GM21367 (cell line): Measurements from ENCODE around the gene CFAP97.
"Not testable (repeated sequence)": the region's sequence is repeated elsewhere in the genome, so short reads cannot be mapped to it uniquely, and the experiment has no call there.

Source experiments
- ATAC-seq: cut with Tn5 transposase; IDR thresholded peaks from one replicate; pipeline ENCODE4 v1.9.1; 2021; ENCODE audit not compliant: unreplicated experiment

The CFAP97 gene

DNA sequence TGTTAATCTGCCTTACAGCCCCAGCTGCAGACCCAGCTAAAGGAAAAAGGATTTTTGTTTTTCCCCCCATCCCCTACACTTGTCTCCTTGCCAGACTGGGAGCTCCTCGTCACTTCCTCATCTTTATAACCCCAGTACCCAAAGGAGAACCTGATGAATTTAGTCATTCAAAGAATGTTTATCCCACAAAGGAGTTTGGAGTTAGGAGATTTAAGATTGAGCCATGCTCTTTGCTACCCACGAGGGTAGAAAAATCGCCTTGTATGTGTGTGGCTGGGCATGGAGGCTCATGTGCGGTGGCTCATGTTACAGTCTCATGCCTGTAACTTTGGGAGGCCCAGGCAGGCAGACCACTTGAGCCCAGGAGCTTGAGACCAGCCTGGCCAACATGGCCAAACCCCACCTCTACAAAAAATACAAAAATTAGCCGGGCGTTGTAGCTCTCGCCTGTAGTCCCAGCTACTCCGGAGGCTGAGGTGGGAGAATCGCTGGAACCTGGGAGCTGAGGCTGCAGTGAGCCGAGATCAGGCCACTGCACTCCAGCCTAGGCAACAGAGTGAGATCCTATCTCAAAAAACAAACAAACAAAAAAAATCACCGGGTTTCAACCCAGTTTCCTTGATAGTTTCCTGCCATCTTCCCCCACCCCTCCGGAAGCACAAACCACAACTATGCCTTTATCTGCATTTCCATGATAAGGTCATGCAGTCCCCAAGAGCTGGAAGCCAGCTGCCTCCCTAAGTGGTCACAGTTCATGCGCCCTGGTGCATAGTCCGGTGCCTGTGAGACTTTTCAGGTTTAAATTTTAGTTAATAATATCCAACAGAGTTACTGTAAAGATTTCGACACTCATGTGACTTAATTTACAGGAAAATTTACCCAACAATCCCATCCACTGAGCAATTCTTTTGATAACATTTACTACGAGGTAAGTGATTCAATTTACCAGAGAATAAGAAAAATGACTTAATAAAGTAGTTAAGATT is 1.5 kb downstream of the CFAP97 start:
- ATAC-seq = no peak

GRCh38 chr4:185198189-185198588 is 5.6 kb downstream of the CFAP97 start:
- ATAC-seq = not testable (repeated sequence)

- ATAC-seq = no peak
These were observed 7.4 kb downstream of the CFAP97 start for GRCh38 chr4:185196437-185196836.

DNA sequence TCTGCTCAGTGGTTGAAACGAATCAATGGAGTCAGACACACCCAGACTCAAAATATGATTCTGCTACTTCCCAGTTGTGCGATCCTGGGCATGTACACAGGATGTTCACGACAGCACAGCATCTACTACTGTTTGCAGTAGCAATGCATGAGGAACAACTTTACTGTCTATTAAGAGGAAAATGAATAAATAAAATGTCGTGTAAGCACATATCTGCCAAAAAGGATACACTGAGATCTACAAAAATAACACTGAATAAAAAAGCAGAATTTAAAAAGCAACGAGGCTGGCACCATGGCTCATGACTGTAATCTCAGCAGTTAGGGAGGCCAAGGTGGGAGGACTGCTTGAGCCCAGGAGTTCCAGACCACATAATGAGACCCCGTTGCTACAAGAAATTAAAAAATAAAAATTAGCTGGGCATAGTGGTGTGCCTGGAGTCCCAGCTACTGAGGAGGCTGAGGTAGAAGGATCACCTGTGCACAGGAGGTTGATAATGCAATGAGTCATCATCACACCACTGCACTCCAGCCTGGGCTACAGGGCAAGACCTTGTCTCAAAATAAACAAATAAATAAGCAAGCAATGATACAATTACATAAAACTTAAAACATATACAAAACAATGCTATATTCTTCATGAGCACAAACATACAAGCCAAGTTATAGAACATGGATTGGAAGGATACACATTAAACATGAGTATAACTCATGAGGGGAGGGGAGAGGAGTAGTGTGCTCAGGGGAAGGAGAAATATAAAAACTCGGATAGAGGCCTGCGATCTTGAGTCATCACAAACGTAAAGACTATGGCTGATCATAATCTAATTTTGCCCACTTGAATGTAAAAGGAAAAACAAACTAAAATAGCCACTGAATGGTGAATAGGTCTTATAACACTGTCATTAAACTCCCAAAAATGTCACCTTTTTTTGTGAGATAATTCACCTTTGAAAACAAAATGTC is 8.6 kb downstream of the CFAP97 start:
- ATAC-seq = no peak

DNA sequence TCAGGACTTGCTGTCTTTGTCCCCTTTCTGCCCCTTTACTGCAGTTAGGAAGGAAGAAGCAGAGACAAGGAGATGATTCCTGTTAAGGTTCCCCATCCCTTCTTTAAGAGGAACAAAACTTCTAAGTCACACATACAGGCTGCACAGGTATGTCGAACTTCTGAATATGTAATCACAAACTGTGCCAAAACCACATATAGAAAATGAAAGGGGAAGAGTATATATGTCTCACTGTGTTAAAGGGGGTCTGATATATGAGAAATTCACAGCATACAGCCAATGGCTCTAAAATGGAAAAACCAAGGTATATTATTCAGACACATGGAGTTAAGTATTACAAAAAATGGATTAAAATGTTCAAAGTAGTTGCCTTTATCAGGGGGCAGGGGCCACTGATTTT is 11.7 kb downstream of the CFAP97 start:
- ATAC-seq = peak; percentile 88

GRCh38 chr4:185190306-185190856 is 13.4 kb downstream of the CFAP97 start:
- ATAC-seq = no peak

DNA sequence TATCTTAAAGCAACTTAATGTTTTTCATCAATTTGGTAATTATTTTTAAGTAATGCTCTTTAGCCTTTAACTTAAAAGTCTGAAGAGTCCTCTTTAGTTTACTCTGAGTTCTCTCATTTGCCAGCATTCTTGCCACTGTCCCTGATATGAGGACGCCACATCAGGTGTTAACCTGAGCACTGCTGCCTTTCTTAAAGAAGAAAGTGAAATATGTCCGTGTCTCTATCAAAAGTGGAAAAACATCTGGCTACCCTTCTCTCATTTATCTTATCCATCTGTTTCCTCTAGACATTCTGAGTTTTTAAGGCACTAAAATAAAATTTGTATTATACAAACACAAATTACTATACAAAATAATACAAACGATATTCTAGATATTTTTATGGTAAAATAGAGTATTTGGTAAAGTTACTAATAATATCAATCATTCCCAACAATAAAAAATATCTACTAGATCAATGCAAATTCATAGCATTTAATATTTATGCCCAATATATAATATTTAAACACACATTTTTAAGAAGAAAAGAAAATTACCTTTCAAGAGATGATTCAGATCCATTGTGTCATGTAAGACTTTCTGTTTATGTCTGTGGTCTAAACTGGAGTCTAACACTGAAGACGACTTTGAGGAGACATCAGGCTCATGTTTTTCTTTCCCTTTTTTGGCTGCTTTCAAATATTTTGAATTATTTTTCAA is 14.0 kb downstream of the CFAP97 start:
- no peak for ATAC-seq

- no peak for ATAC-seq
These were observed 17.0 kb downstream of the CFAP97 start for GRCh38 chr4:185186769-185187168.

- ATAC-seq = peak; percentile 69
These were observed 20.0 kb downstream of the CFAP97 start for GRCh38 chr4:185183622-185184281.

GRCh38 chr4:185182239-185182638 is 21.6 kb downstream of the CFAP97 start:
- no peak for ATAC-seq

DNA sequence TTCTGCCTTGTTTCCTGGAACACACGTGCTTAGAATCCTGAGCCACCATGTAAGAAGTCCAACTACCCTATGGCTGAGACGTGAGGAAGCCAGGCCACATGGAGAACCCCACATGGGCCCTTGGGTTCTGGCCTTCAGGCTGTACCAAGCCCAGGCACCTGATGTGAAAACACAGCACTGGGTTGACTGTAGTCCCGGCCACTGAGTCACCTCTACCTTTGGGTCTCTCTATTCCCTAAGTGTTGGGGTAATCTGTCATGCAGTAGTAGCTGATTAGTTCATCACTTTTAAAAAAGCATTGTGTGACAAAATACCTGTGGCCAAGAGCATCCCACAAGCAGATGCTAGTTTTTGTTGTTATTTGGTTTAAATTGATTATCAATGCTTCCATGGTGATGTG is 24.3 kb downstream of the CFAP97 start:
- no peak for ATAC-seq

- peak; percentile 83 for ATAC-seq
These were observed 32.3 kb downstream of the CFAP97 start for GRCh38 chr4:185171373-185172071.

DNA sequence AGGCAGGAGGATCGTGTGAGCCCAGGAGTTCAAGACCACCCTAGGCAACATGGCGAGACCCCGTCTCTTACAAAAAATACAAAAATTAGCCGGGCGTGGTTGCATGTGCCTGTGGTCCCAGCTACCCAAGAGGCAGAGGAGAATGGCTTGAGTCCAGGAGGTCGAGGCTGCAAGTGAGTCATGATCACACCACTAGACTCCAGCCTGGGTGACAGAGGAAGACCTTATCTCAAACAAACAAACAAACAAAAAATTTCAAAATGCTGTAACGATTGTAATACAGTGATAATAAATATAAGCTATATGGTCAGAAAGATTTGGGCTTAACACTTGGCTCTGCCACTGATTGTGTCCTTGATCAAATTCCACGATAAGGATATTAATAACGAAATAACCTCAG is 36.6 kb downstream of the CFAP97 start:
- no peak for ATAC-seq

DNA sequence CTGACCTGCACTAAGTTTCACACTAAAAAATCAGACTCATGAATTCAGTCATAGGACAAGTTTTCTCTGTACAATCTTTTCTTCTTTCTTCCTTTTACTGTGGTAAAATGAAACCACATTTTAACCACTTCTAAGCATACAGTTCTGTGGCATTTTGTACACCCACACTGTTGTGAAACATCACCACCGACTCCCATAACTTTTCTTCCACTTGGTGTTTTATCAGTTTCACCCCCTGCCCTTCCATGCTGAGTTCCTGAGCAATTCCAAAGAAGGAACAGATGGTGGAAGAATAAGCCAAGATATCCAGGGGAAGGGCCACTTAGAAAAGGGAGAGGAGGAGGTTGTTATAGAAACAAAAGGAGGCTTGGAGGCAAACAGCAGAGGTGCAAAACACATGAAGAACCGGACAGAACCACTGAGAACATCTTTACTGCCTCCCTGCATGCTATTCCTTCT is 38.2 kb downstream of the CFAP97 start:
- ATAC-seq = peak; percentile 89

DNA sequence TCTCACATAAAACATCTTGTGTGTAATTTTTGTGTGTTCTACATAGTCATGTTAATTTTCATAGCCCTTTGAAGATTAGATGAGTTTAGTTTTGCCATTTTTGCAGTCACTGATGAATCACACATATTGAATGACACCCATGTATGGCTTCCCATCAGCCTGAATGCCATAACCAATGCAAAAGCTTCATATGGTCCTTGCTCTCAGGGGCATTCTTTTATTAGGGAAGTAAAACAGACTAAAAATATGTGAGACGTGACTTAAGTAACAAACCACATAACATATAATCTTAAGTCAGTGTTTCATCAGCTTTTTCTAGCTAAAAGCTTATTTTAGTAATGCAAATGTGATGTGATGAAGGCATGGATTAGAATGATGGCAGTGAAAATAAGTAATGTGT is 52.5 kb downstream of the CFAP97 start:
- no peak for ATAC-seq

GRCh38 chr4:185149392-185149791 is 54.4 kb downstream of the CFAP97 start:
- no peak for ATAC-seq

DNA sequence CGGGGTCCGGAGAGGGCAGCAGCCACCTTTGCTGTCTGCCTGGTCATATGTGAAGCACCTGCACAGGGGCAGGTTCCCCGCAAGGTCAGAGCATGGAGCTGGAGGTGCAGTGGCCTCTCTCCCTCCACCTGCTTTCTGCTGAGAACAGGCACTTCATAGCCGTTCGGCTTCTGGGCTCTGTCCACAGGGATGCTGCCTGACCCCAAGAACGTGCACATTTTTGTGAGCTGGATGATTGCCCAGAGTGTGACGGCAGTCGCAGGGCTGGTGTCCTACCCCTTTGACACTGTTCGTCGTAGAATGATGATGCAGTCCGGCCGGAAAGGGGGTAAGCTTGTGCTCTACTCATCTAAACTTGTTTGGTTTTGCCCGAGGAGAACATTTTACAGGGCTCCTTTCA is 58.2 kb downstream of the CFAP97 start:
- no peak for ATAC-seq

GRCh38 chr4:185144601-185145240 is 59.1 kb downstream of the CFAP97 start:
- no peak for ATAC-seq

GRCh38 chr4:185143601-185143969 is 60.2 kb downstream of the CFAP97 start:
- peak; percentile 15 for ATAC-seq
